A673 (cell line): ENCODE measurements around the gene SCTR.

Source experiments
- EZH2 ChIP-seq: fragments of 200-600 bp; sonication (generic); IDR thresholded peaks from 2 replicates; pipeline ENCODE4 v1.6.1; 2017; ENCODE audit warnings: borderline replicate concordance, low read depth, mild to moderate bottlenecking, mixed read lengths, antibody characterized with exemption, low read length; ENCODE audit not compliant: poor library complexity, severe bottlenecking
- TF ChIP-seq, protein P1 (sequence below): fragments of 300-800, 200-600 bp; sonication (generic); conservative IDR thresholded peaks from 2 replicates; pipeline ENCODE4 v1.5.1; 2017; ENCODE audit warnings: low read depth, mild to moderate bottlenecking, antibody characterized with exemption, low read length, moderate library complexity, mixed read lengths

- TF ChIP-seq EZH2 = no peak
- TF ChIP-seq, protein P1, sequence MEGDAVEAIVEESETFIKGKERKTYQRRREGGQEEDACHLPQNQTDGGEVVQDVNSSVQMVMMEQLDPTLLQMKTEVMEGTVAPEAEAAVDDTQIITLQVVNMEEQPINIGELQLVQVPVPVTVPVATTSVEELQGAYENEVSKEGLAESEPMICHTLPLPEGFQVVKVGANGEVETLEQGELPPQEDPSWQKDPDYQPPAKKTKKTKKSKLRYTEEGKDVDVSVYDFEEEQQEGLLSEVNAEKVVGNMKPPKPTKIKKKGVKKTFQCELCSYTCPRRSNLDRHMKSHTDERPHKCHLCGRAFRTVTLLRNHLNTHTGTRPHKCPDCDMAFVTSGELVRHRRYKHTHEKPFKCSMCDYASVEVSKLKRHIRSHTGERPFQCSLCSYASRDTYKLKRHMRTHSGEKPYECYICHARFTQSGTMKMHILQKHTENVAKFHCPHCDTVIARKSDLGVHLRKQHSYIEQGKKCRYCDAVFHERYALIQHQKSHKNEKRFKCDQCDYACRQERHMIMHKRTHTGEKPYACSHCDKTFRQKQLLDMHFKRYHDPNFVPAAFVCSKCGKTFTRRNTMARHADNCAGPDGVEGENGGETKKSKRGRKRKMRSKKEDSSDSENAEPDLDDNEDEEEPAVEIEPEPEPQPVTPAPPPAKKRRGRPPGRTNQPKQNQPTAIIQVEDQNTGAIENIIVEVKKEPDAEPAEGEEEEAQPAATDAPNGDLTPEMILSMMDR = no peak
These were observed 109.4 kb downstream of the SCTR start for GRCh38 chr2:119414894-119415293.
